Sigmoid colon (tissue), 7 donors: ENCODE results near the gene GRM7. TPM values are rescaled to one million over a fixed set of nuclear protein-coding genes. Genes with fewer than 3 reads are reported as not detected.

Source experiments
- DNase-seq: peaks from one replicate; pipeline ENCODE4 v3.0.0-alpha.2; 2019
- H3K27ac ChIP-seq, 4 donors: fragments of 200-600 bp; sonication (generic); one replicate each; pipeline ENCODE4 v1.5.1; 2016 to 2019; ENCODE audit warnings: mild to moderate bottlenecking in 1 of 4
- H3K27me3 ChIP-seq, 3 donors: fragments of 200-600 bp; sonication (generic); one replicate each; pipeline ENCODE4 v1.5.1; 2019; ENCODE audit warnings: mild to moderate bottlenecking in 1 of 3
- H3K36me3 ChIP-seq, 4 donors: fragments of 200-600 bp; sonication (generic); one replicate each; pipeline ENCODE4 v1.5.1; 2016 to 2019
- H3K4me1 ChIP-seq, 4 donors: fragments of 200-600 bp; sonication (generic); one replicate each; pipeline ENCODE4 v1.5.1; 2017 to 2019
- H3K4me3 ChIP-seq, 4 donors: fragments of 200-600 bp; sonication (generic); one replicate each; pipeline ENCODE4 v1.5.1; 2017 to 2019; ENCODE audit warnings: mild to moderate bottlenecking in 2 of 4, moderate library complexity in 1 of 4
- H3K9me3 ChIP-seq, 4 donors: fragments of 200-600 bp in 3 of 4; sonication (generic) in 3 of 4; one replicate each; pipeline versions ENCODE4 v1.5.1 to v1.6.1; 2013 to 2019
- EP300 ChIP-seq, 4 donors: sonication (generic); formaldehyde crosslinking; IDR thresholded peaks; one replicate each; pipeline ENCODE4 v1.6.1; 2017; ENCODE audit warnings: antibody characterized with exemption in 4 of 4
- POLR2A ChIP-seq, 2 donors: fragments of 450-650 bp; IDR thresholded peaks; one replicate each; pipeline ENCODE4 v1.6.1; 2016; ENCODE audit warnings: antibody characterized with exemption in 2 of 2, mild to moderate bottlenecking in 2 of 2, moderate library complexity in 2 of 2
- POLR2AphosphoS5 ChIP-seq, 4 donors: sonication (generic); formaldehyde crosslinking; IDR thresholded peaks; one replicate each; pipeline ENCODE4 v1.6.1; 2017; ENCODE audit warnings: antibody characterized with exemption in 4 of 4
- WGBS, 2 donors: extraction: QIAGEN DNeasy Blood & Tissue Kit; methylation state at CpG; one replicate each; pipeline ENCODE4 v1.1.7; 2013; 5-methylcytosine and 5-hydroxymethylcytosine counted together
- intact Hi-C: fragments of 100-400 bp; cut with DNase I; formaldehyde crosslinking; loops from one replicate; pipeline ENCODE4 v1.15.1; 2023
- polyA plus RNA-seq, 3 donors: library from polyadenylated mRNA; stranded (reverse); fragments of 200-250 nt; gene quantifications; one replicate each; pipeline ENCODE4 v1.2.3, GENCODE V29; 2013
- total RNA-seq, 4 donors: library from RNA; depleted of rRNA; stranded (reverse); fragments of >200 nt; gene quantifications; one replicate each; pipeline ENCODE4 v1.1.0, GENCODE V29; 2016
- TF ChIP-seq, protein P1 (sequence below), 4 experiments: fragments of 450-650 bp in 3 of 4; fragments of 200-600 bp in 1 of 4; IDR thresholded peaks; one replicate each; pipeline ENCODE4 v1.5.1; 2016 to 2019; ENCODE audit warnings: antibody characterized with exemption in 4 of 4, mild to moderate bottlenecking in 3 of 4, moderate library complexity in 2 of 4
- donor health status: healthy with polysubstance abuse.
- donor health status: Bipolar disorder and iron deficiency.
- donor health status: healthy.

Gene GRM7
- total and polyA plus RNA-seq, 7 donors: 0.09 to 0.71 (median 0.22) TPM; not detected in 3

DNA sequence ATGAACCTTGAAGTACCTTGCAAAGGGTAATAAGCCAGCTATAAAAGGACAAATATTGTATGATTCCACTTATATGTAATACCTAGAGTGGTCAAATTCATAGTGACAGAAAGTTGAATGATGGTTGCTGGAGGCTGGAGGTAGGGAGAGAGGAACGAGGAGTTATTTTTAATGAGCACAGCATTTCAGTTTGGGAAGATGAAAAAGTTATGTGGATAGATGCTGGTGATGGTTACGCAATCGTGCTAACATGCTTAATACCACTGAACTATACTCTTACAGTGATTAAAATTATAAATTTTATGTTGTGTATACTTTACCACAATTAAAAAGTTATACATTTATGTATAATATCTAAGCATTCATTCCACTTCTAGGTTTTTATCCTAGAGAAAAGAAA is 168.6 kb downstream of the GRM7 start:
- intact Hi-C loops: no loop called here

DNA sequence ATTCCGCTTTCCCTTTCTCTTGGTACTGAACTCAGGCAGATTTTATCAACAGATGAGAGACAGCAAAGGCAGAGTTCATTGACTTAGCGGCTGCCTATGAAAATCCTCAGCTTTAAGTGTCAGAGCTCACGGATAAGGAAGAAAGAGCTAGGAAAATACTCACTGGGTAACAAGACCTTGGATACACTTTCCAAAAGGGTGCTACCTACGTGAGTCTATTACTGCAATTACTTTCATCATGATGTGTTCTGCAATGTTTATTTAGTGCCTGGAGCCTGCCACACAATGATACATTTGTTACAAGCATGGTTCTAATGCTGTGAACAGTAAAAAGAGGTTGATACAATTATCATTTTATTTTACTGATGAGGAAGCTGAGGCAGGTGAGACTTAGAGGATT is 177.5 kb downstream of the GRM7 start:
- intact Hi-C loops: no loop called here
- no peaks in the 10 kb centered on the region for H3K9me3 ChIP-seq
- H3K27me3 ChIP-seq: no peaks in the 10 kb centered on the region
- H3K4me1 ChIP-seq: no peaks in the 10 kb centered on the region
- WGBS, 2 donors: 63 to 75% methylated on average over 4 of the region's 4 CpGs
- no peak for DNase-seq
- no peak overlapping the region for H3K27ac ChIP-seq
- no peak for TF ChIP-seq POLR2AphosphoS5 (IDR thresholded peaks at IDR 0.05)
- TF ChIP-seq POLR2A (IDR thresholded peaks at IDR 0.05): no peak
- TF ChIP-seq EP300 (IDR thresholded peaks at IDR 0.05): no peak
- TF ChIP-seq, protein P1, sequence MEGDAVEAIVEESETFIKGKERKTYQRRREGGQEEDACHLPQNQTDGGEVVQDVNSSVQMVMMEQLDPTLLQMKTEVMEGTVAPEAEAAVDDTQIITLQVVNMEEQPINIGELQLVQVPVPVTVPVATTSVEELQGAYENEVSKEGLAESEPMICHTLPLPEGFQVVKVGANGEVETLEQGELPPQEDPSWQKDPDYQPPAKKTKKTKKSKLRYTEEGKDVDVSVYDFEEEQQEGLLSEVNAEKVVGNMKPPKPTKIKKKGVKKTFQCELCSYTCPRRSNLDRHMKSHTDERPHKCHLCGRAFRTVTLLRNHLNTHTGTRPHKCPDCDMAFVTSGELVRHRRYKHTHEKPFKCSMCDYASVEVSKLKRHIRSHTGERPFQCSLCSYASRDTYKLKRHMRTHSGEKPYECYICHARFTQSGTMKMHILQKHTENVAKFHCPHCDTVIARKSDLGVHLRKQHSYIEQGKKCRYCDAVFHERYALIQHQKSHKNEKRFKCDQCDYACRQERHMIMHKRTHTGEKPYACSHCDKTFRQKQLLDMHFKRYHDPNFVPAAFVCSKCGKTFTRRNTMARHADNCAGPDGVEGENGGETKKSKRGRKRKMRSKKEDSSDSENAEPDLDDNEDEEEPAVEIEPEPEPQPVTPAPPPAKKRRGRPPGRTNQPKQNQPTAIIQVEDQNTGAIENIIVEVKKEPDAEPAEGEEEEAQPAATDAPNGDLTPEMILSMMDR (IDR thresholded peaks at IDR 0.05): no peak
- no peak overlapping the region for H3K4me3 ChIP-seq
- no peaks in the 10 kb centered on the region for H3K36me3 ChIP-seq

More for the DNA sequence above, 168.6 kb downstream of the GRM7 start:
- no peaks in the 10 kb centered on the region for H3K36me3 ChIP-seq
- no peaks in the 10 kb centered on the region for H3K9me3 ChIP-seq
- TF ChIP-seq POLR2A (IDR thresholded peaks at IDR 0.05): no peak
- no peaks in the 10 kb centered on the region for H3K4me1 ChIP-seq
- 86 to 88% methylated on average over 3 of the region's 3 CpGs for WGBS, 2 donors
- H3K4me3 ChIP-seq: no peak overlapping the region
- H3K27me3 ChIP-seq: no peaks in the 10 kb centered on the region
- DNase-seq: no peak
- H3K27ac ChIP-seq: no peak overlapping the region

DNA sequence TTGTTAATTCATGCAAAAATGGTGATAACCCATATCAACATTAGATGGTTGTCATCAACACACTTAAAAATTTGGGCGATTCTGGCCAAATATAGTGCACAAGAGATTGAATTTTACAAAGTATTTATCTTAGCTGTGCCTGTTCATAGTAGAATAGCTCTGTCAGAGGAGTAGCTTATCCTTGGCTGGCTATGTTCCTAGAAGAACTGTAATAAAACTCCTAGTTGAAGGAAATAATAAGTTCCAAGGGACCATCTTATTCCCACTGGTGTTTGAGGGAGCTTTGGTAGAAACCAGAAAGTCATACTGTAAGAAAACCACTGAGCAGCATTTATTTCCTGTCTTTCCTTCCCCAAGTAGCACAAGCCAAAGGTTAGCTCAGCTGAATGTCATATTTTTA is 201.8 kb downstream of the GRM7 start:
- WGBS, 2 donors: 37 to 75% methylated on average over 1 of the region's 1 CpG
- H3K4me3 ChIP-seq: no peak overlapping the region
- intact Hi-C loops: no loop called here
- DNase-seq: no peak
- no peak for TF ChIP-seq POLR2AphosphoS5 (IDR thresholded peaks at IDR 0.05)
- TF ChIP-seq, protein P1 (IDR thresholded peaks at IDR 0.05): no peak
- TF ChIP-seq POLR2A (IDR thresholded peaks at IDR 0.05): no peak
- no peak for TF ChIP-seq EP300 (IDR thresholded peaks at IDR 0.05)
- no peaks in the 10 kb centered on the region for H3K4me1 ChIP-seq
- no peak overlapping the region for H3K27ac ChIP-seq
- peaks cover 0 to 3% (median 0%) of the 10 kb centered on the region in 4 donors for H3K9me3 ChIP-seq
- no peaks in the 10 kb centered on the region for H3K27me3 ChIP-seq
- no peaks in the 10 kb centered on the region for H3K36me3 ChIP-seq

DNA sequence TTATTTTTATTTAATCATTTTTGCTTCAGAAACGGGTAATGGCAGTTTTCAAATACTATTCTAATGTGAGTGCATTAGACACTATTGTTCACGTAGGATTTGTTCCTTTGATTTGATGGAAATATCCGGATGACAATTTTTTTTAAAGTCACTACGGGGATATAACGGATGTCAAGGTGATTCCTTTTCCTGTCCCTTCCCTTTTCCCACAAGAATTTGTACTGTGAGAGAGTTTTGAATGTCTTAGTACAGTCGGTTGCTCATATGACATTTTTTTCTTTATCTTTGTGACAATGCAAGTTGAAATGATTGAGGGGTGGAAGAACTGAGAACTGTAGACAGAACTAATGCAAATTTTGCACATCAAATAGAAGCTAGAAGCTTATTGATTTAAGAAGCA is 209.5 kb downstream of the GRM7 start:
- no peaks in the 10 kb centered on the region for H3K36me3 ChIP-seq
- no peak overlapping the region for H3K27ac ChIP-seq
- intact Hi-C loops: no loop called here
- H3K4me1 ChIP-seq: no peaks in the 10 kb centered on the region
- H3K27me3 ChIP-seq: no peaks in the 10 kb centered on the region
- TF ChIP-seq EP300 (IDR thresholded peaks at IDR 0.05): no peak
- H3K9me3 ChIP-seq: peaks cover 0 to 1% (median 0%) of the 10 kb centered on the region in 4 donors
- 63 to 75% methylated on average over 6 of the region's 6 CpGs for WGBS, 2 donors
- no peak overlapping the region for H3K4me3 ChIP-seq
- DNase-seq: no peak

DNA sequence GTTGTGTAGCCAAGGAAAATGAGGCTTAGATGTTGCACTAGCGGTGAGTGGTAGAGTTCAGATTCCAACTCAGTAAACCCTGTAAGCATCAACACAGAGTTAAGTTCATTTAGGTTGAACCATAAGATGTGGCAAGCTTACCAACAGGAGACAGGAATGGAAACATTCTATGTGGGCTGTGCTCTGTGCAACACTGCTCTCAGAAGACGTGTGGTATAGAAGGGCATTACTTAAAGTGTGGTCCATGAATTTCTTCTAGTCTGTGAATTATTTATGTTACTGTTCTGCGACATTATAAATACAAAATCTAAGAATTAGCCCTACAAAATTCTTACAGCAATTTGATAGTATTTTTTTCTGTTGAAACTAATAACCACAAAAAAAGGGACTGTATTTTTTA is 213.3 kb downstream of the GRM7 start:
- intact Hi-C loops: no loop called here
- no peak for TF ChIP-seq EP300 (IDR thresholded peaks at IDR 0.05)

DNA sequence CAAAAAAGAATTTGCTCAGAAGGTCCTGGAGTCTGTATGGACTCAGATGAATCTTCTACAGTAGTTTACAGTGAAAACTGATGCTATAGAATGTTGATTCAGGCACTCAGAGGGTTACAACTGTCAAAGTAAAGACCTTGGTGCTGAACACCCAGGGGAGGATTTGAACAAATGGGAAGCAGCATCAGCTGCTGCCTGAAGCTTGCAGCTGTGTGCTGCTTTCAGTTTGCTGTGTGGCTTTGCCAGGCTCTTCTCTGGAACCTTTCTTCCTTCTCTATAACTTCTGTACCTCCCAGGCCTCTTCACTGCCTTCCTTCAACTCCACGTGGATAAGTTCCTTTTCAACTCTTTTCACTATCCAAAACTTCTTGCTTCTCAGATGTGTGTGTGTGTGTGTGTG is 214.2 kb downstream of the GRM7 start:
- 33 to 41% methylated on average over 1 of the region's 1 CpG for WGBS, 2 donors

More for the DNA sequence above, 213.3 kb downstream of the GRM7 start:
- DNase-seq: no peak
- WGBS, 2 donors: 77 to 80% methylated on average over 3 of the region's 3 CpGs
- Histone ChIP-seq H3K27me3 (no peaks in the 10 kb centered on the region), H3K27ac (no peak overlapping the region), H3K36me3 (no peaks in the 10 kb centered on the region), H3K9me3 (no peaks in the 10 kb centered on the region), H3K4me3 (no peak overlapping the region), H3K4me1 (no peaks in the 10 kb centered on the region)

More for the DNA sequence above, 214.2 kb downstream of the GRM7 start:
- Histone ChIP-seq H3K27me3 (no peaks in the 10 kb centered on the region), H3K27ac (no peak overlapping the region), H3K4me3 (no peak overlapping the region), H3K4me1 (no peaks in the 10 kb centered on the region), H3K9me3 (no peaks in the 10 kb centered on the region), H3K36me3 (no peaks in the 10 kb centered on the region)
- TF ChIP-seq, protein P1 (IDR thresholded peaks at IDR 0.05): no peak
- TF ChIP-seq POLR2AphosphoS5 (IDR thresholded peaks at IDR 0.05) (no peak), EP300 (IDR thresholded peaks at IDR 0.05) (no peak), POLR2A (IDR thresholded peaks at IDR 0.05) (no peak)
- no peak for DNase-seq
- intact Hi-C loops: no loop called here
